ENCODE results near the gene NMT1. TPM values are rescaled to one million over a fixed set of nuclear protein-coding genes. Genes with fewer than 3 reads are reported as not detected.

Gene NMT1
- total RNA-seq, 3 donors from 2014 or later (not counting 1 experiment from before 2014, with no cell fraction given) = 56.6 to 94.7 (median 77.6) TPM

GRCh38 chr17:45139533-45139920, 78.4 kb downstream of the NMT1 start:
- Histone ChIP-seq H3K27ac (ENCODE audit: low read length) (no peak overlapping the region), H3K4me3 (ENCODE audit: low read length) (no peak overlapping the region), H3K36me3 (ENCODE audit: control insufficient read depth, insufficient read depth, low read length) (no peaks in the 10 kb centered on the region), H3K9me3 (ENCODE audit: control insufficient read depth, insufficient read depth, low read length) (no peaks in the 10 kb centered on the region), H3K4me1 (ENCODE audit: control insufficient read depth, insufficient read depth, low read length) (peaks cover 33% of the 10 kb centered on the region), H3K27me3 (ENCODE audit: control insufficient read depth, insufficient read depth, low read length) (no peaks in the 10 kb centered on the region)
- Mint-ChIP-seq H3K36me3 (no peaks in the 10 kb centered on the region), H3K27me3 (ENCODE audit: low read depth in 2 of 2) (no peaks in the 10 kb centered on the region), H3K27ac (no peak overlapping the region), H3K9me3 (no peaks in the 10 kb centered on the region), H3K4me3 (no peak overlapping the region), H3K4me1 (peaks cover 18 to 34% of the 10 kb centered on the region in 2 donors)
- ATAC-seq (no peak), DNase-seq (no peak)
- intact Hi-C loops (cut with micrococcal nuclease) = no loop called here
- no peak for TF ChIP-seq CTCF (IDR thresholded peaks at IDR 0.05)
- 92% methylated on average over 4 of the region's 4 CpGs for WGBS (ENCODE audit: insufficient coverage)

GRCh38 chr17:45143094-45143670, 82.1 kb downstream of the NMT1 start:
- H3K27ac Mint-ChIP-seq = peak overlapping the region in 1 of 2 donors; percentile 98
- DNase-seq (no peak), ATAC-seq (no peak)
- no peaks in the 10 kb centered on the region for H3K27me3 Mint-ChIP-seq (ENCODE audit: low read depth in 2 of 2)
- no peak for TF ChIP-seq CTCF (IDR thresholded peaks at IDR 0.05)
- peaks cover 24 to 43% of the 10 kb centered on the region in 2 donors for H3K4me1 Mint-ChIP-seq
- Histone ChIP-seq H3K4me3 (ENCODE audit: low read length) (no peak overlapping the region), H3K9me3 (ENCODE audit: control insufficient read depth, insufficient read depth, low read length) (no peaks in the 10 kb centered on the region), H3K36me3 (ENCODE audit: control insufficient read depth, insufficient read depth, low read length) (no peaks in the 10 kb centered on the region), H3K4me1 (ENCODE audit: control insufficient read depth, insufficient read depth, low read length) (peaks cover 38% of the 10 kb centered on the region), H3K27me3 (ENCODE audit: control insufficient read depth, insufficient read depth, low read length) (no peaks in the 10 kb centered on the region), H3K27ac (ENCODE audit: low read length) (no peak overlapping the region)
- H3K9me3 Mint-ChIP-seq = no peaks in the 10 kb centered on the region
- intact Hi-C loops (cut with micrococcal nuclease) = loop anchor here (10.0 kb wide), 1 partner anchor 1052 kb away; the partner anchor contains the start of gene KANSL1
- no peak overlapping the region for H3K4me3 Mint-ChIP-seq
- 89% methylated on average over 13 of the region's 13 CpGs for WGBS (ENCODE audit: insufficient coverage)
- peaks cover 6% of the 10 kb centered on the region for H3K36me3 Mint-ChIP-seq

- no peaks in the 10 kb centered on the region for H3K27me3 Mint-ChIP-seq (ENCODE audit: low read depth in 2 of 2)
- ATAC-seq (no peak), DNase-seq (peak in 1 of 2 donors; percentile 49)
- WGBS (ENCODE audit: insufficient coverage) = 10% methylated on average over 21 of the region's 21 CpGs
- peak overlapping the region; percentile 33 for H3K4me3 ChIP-seq (ENCODE audit: low read length)
- peak overlapping the region; percentile 81 for H3K4me3 Mint-ChIP-seq
- peak overlapping the region; percentile 47 for H3K27ac ChIP-seq (ENCODE audit: low read length)
- no peaks in the 10 kb centered on the region for H3K9me3 Mint-ChIP-seq
- peaks cover 41% of the 10 kb centered on the region for H3K4me1 ChIP-seq (ENCODE audit: control insufficient read depth, insufficient read depth, low read length)
- intact Hi-C loops (cut with micrococcal nuclease) = loop anchor here (10.0 kb wide), 1 partner anchor 1051 kb away; the partner anchor contains the start of gene KANSL1
- H3K27me3 ChIP-seq (ENCODE audit: control insufficient read depth, insufficient read depth, low read length) = no peaks in the 10 kb centered on the region
- peak overlapping the region in 1 of 2 donors; percentile 98 for H3K27ac Mint-ChIP-seq
- H3K36me3 ChIP-seq (ENCODE audit: control insufficient read depth, insufficient read depth, low read length) = no peaks in the 10 kb centered on the region
- peaks cover 30 to 49% of the 10 kb centered on the region in 2 donors for H3K4me1 Mint-ChIP-seq
- peaks cover 6% of the 10 kb centered on the region for H3K36me3 Mint-ChIP-seq
- no peak for TF ChIP-seq CTCF (IDR thresholded peaks at IDR 0.05)
- no peaks in the 10 kb centered on the region for H3K9me3 ChIP-seq (ENCODE audit: control insufficient read depth, insufficient read depth, low read length)
Measured at GRCh38 chr17:45143767-45144198, 82.7 kb downstream of the NMT1 start.

All from natural killer cell (primary cell).